Left kidney (tissue), 8 donors: ENCODE measurements around the gene GPRIN2. TPM values are rescaled to one million over a fixed set of nuclear protein-coding genes. Genes with fewer than 3 reads are reported as not detected.
"Not testable (repeated sequence)": the region's sequence is repeated elsewhere in the genome, so short reads cannot be mapped to it uniquely, and the experiment has no call there.

Experiments used
- DNase-seq: peaks from one replicate; pipeline ENCODE4 v3.0.0-alpha.2; 2013
- long read RNA-seq, 8 donors: transcript quantifications; one replicate each; lab custom pipeline, GENCODE V29; 2026
- polyA plus RNA-seq: library from polyadenylated mRNA; unstranded; fragments of 120-200 nt; gene quantifications from one replicate; pipeline ENCODE4 v1.2.1, GENCODE V29; 2013; ENCODE audit not compliant: insufficient read length

GPRIN2 gene
- 4.0 TPM for polyA plus RNA-seq
- long read RNA-seq, donor 1, partial matches to known transcripts, result 0 of 2 reads
- long read RNA-seq, donor 1, other reads (novel, unspliced or antisense), result 0 of 2 reads
- long read RNA-seq, donor 2, partial matches to known transcripts, result 0 of 2 reads
- long read RNA-seq, donor 2, other reads (novel, unspliced or antisense), result 0 of 2 reads
- long read RNA-seq, donor 3, partial matches to known transcripts, result 0 of 1 reads
- long read RNA-seq, donor 3, other reads (novel, unspliced or antisense), result 0 of 1 reads
- long read RNA-seq, donor 4, result 0 reads
- long read RNA-seq, donor 5, partial matches to known transcripts, result 0 of 2 reads
- long read RNA-seq, donor 5, other reads (novel, unspliced or antisense), result 0 of 2 reads
- long read RNA-seq, donor 6, result 0 reads
- long read RNA-seq, donor 7, partial matches to known transcripts, result 0 of 1 reads
- long read RNA-seq, donor 7, other reads (novel, unspliced or antisense), result 0 of 1 reads
- long read RNA-seq, donor 8, partial matches to known transcripts, result 0 of 1 reads
- long read RNA-seq, donor 8, other reads (novel, unspliced or antisense), result 0 of 1 reads

GRCh38 chr10:46556515-46557318, at the start of gene GPRIN2:
Gene GPRIN2, minus strand, starts transcription at chr10:46556658. Its CDS starts 5,922 bp downstream, at chr10:46550736.
- peak; percentile 27 for DNase-seq

GRCh38 chr10:46600516-46600915, 44.1 kb upstream of the GPRIN2 start:
- not testable (repeated sequence) for DNase-seq

GRCh38 chr10:46597616-46598246, 41.3 kb upstream of the GPRIN2 start:
- not testable (repeated sequence) for DNase-seq

- not testable (repeated sequence) for DNase-seq
Measured at GRCh38 chr10:46596570-46596969, 40.1 kb upstream of the GPRIN2 start.

- DNase-seq, result not testable (repeated sequence)
Measured at GRCh38 chr10:46594453-46595063, 38.1 kb upstream of the GPRIN2 start.

- DNase-seq, result not testable (repeated sequence)
Measured at GRCh38 chr10:46593307-46593706, 36.8 kb upstream of the GPRIN2 start.

GRCh38 chr10:46591053-46591452, 34.6 kb upstream of the GPRIN2 start:
- not testable (repeated sequence) for DNase-seq

GRCh38 chr10:46589589-46589988, 33.1 kb upstream of the GPRIN2 start:
- not testable (repeated sequence) for DNase-seq

- DNase-seq, result not testable (repeated sequence)
Measured at GRCh38 chr10:46588221-46588620, 31.8 kb upstream of the GPRIN2 start.

- DNase-seq, result not testable (repeated sequence)
Measured at GRCh38 chr10:46587546-46587945, 31.1 kb upstream of the GPRIN2 start.

GRCh38 chr10:46585246-46585645, 28.8 kb upstream of the GPRIN2 start:
- DNase-seq, result not testable (repeated sequence)

- DNase-seq, result not testable (repeated sequence)
Measured at GRCh38 chr10:46584196-46584595, 27.7 kb upstream of the GPRIN2 start.

- not testable (repeated sequence) for DNase-seq
Measured at GRCh38 chr10:46582568-46582967, 26.1 kb upstream of the GPRIN2 start.

- not testable (repeated sequence) for DNase-seq
Measured at GRCh38 chr10:46581997-46582396, 25.5 kb upstream of the GPRIN2 start.

- not testable (repeated sequence) for DNase-seq
Measured at GRCh38 chr10:46579378-46579777, 22.9 kb upstream of the GPRIN2 start.

- not testable (repeated sequence) for DNase-seq
Measured at GRCh38 chr10:46578474-46579178, 22.2 kb upstream of the GPRIN2 start, which contains the start of gene SYT15. Gene SYT15, plus strand, starts transcription at chr10:46579128. Its CDS starts 41 bp downstream, at chr10:46579169.

GRCh38 chr10:46577624-46578473, 21.4 kb upstream of the GPRIN2 start:
- DNase-seq, result not testable (repeated sequence)

- DNase-seq, result not testable (repeated sequence)
Measured at GRCh38 chr10:46573884-46574283, 17.4 kb upstream of the GPRIN2 start.

GRCh38 chr10:46573314-46573713, 16.9 kb upstream of the GPRIN2 start:
- not testable (repeated sequence) for DNase-seq

- not testable (repeated sequence) for DNase-seq
Measured at GRCh38 chr10:46572765-46573164, 16.3 kb upstream of the GPRIN2 start.
